ENCODE results near the gene RSAD2.

The RSAD2 gene

DNA sequence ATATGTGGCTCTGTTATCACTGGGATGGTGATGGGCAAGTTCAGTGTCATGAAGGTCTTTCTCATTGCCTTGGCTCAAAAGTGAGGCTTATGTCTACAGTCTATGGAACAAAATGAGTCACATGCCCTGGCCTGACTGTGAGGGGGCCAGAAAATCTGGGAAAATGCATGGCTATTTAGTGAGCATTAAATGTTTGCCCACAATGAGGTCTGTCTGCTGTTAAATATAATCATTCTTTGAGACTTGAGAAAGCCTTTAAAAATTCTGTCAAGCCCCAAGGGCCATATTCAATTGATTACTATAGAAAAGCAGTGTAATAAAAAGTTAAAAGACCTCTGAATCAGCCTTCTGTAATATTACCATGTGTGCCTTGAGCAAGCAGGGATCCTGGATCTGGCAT is 34.1 kb downstream of the RSAD2 start:
- TF ChIP-seq, protein P1, sequence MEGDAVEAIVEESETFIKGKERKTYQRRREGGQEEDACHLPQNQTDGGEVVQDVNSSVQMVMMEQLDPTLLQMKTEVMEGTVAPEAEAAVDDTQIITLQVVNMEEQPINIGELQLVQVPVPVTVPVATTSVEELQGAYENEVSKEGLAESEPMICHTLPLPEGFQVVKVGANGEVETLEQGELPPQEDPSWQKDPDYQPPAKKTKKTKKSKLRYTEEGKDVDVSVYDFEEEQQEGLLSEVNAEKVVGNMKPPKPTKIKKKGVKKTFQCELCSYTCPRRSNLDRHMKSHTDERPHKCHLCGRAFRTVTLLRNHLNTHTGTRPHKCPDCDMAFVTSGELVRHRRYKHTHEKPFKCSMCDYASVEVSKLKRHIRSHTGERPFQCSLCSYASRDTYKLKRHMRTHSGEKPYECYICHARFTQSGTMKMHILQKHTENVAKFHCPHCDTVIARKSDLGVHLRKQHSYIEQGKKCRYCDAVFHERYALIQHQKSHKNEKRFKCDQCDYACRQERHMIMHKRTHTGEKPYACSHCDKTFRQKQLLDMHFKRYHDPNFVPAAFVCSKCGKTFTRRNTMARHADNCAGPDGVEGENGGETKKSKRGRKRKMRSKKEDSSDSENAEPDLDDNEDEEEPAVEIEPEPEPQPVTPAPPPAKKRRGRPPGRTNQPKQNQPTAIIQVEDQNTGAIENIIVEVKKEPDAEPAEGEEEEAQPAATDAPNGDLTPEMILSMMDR (IDR thresholded peaks at IDR 0.05), result no peak
- no peaks in the 10 kb centered on the region for H3K9me3 ChIP-seq (ENCODE audit: control insufficient read depth, low read length)

DNA sequence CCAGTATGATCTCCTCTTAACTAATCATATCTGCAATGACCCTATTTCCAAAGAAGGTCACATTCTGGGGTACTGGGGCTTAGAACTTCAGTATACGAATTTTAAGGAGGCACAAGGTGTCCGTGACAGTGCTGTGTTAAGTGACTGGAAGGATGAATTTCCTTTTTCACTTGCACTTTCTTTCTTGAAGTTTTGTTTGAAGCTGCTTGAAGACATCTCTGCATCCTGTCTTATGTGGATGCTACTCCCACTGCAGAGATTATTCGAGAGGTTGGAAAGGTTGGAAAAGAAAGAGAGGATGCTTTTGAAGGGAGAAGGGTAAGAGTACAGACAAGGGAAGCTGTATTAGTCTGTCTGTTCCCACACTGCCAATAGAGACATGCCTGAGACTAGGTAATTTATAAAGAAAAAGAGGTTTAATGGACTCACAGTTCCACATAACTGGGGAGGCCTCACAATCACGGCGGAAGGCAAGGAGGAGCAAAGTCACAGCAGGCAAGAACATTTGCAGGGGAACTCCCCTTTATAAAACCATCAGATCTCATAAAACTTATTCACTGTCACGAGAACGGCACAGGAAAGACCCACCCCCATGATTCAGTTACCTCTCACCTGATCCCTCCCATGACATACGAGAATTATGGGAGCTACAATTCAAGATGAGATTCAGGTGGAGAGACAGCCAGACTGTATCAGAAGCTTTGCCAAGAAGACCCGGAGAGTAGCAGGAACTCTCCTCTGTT is 36.0 kb downstream of the RSAD2 start:
- TF ChIP-seq, protein P1 (IDR thresholded peaks at IDR 0.05), result no peak
- no peak overlapping the region for H3K4me3 ChIP-seq (ENCODE audit: low read depth, low read length)
- H3K4me2 ChIP-seq (ENCODE audit: low read length), result no peak overlapping the region
- no peaks in the 10 kb centered on the region for H3K9me3 ChIP-seq (ENCODE audit: control insufficient read depth, low read length)
- H3K27me3 ChIP-seq (ENCODE audit: control insufficient read depth, insufficient read depth, low read length), result no peaks in the 10 kb centered on the region
- no peaks in the 10 kb centered on the region for H3K36me3 ChIP-seq (ENCODE audit: control insufficient read depth, insufficient read depth, low read length)
- peaks cover 7% of the 10 kb centered on the region for H3K4me1 ChIP-seq
- H3K79me2 ChIP-seq, result peaks cover 6% of the 10 kb centered on the region
- H2AFZ ChIP-seq, result no peak overlapping the region
- H3K27ac ChIP-seq, result no peak overlapping the region
- H3K9ac ChIP-seq, result no peak overlapping the region

More for the DNA sequence above, 34.1 kb downstream of the RSAD2 start:
- Histone ChIP-seq H3K9ac (no peak overlapping the region), H3K79me2 (peaks cover under 1% of the 10 kb centered on the region), H3K4me1 (peaks cover 4% of the 10 kb centered on the region), H2AFZ (no peak overlapping the region), H3K27ac (no peak overlapping the region), H3K4me2 (ENCODE audit: low read length) (no peak overlapping the region), H3K36me3 (ENCODE audit: control insufficient read depth, insufficient read depth, low read length) (no peaks in the 10 kb centered on the region), H3K4me3 (ENCODE audit: low read depth, low read length) (no peak overlapping the region), H3K27me3 (ENCODE audit: control insufficient read depth, insufficient read depth, low read length) (no peaks in the 10 kb centered on the region)

DNA sequence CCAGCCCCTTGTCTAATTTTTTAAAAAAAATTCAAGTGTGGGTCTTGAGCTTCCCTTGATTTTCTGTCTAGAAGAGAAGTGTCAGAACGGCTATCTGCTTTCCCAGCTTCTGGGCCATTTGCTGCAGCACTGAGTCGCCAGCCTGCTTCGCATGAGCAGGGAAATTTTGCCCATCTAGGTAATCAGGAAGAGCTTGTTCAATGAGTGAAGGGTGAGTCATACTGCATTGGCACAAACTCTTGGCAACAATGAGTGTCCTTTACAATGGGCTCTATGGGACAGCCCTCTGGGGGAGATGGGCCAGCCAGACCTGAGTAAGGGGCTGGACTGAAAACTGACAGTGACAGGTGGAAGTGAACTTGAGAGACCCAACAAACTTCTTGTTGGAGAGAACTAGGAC is 37.3 kb downstream of the RSAD2 start:
- Histone ChIP-seq H2AFZ (no peak overlapping the region), H3K9ac (no peak overlapping the region), H3K27me3 (ENCODE audit: control insufficient read depth, insufficient read depth, low read length) (no peaks in the 10 kb centered on the region), H3K36me3 (ENCODE audit: control insufficient read depth, insufficient read depth, low read length) (no peaks in the 10 kb centered on the region), H3K4me3 (ENCODE audit: low read depth, low read length) (no peak overlapping the region), H3K9me3 (ENCODE audit: control insufficient read depth, low read length) (no peaks in the 10 kb centered on the region), H3K4me2 (ENCODE audit: low read length) (no peak overlapping the region), H3K4me1 (peaks cover 16% of the 10 kb centered on the region), H3K79me2 (peaks cover 17% of the 10 kb centered on the region), H3K27ac (no peak overlapping the region)
- TF ChIP-seq, protein P1 (IDR thresholded peaks at IDR 0.05), result no peak

DNA sequence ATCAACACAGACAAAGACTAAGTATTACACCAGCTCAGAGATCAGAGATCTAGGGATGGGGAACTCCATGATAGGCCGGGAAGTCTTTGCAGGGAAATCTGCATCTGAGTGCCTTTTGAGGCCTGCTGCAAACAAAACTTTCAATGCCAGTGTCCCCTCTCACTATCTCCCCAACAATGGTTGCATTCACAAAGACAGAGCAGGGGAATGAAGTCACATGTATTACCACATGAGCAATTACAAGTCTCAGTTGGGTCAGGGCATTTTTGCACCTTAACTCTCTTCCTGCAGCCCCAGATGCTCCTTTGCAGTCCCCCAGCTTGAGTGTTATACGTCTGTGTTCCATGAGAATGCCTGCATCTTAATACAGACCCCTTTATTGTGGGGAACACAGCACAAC is 37.8 kb downstream of the RSAD2 start:
- no peaks in the 10 kb centered on the region for H3K27me3 ChIP-seq (ENCODE audit: control insufficient read depth, insufficient read depth, low read length)
- no peak overlapping the region for H2AFZ ChIP-seq
- no peaks in the 10 kb centered on the region for H3K36me3 ChIP-seq (ENCODE audit: control insufficient read depth, insufficient read depth, low read length)
- H3K9ac ChIP-seq, result no peak overlapping the region
- no peak overlapping the region for H3K27ac ChIP-seq
- peaks cover 20% of the 10 kb centered on the region for H3K79me2 ChIP-seq
- no peaks in the 10 kb centered on the region for H3K9me3 ChIP-seq (ENCODE audit: control insufficient read depth, low read length)
- H3K4me2 ChIP-seq (ENCODE audit: low read length), result no peak overlapping the region
- no peak overlapping the region for H3K4me3 ChIP-seq (ENCODE audit: low read depth, low read length)
- TF ChIP-seq, protein P1 (IDR thresholded peaks at IDR 0.05), result no peak
- H3K4me1 ChIP-seq, result peaks cover 20% of the 10 kb centered on the region

DNA sequence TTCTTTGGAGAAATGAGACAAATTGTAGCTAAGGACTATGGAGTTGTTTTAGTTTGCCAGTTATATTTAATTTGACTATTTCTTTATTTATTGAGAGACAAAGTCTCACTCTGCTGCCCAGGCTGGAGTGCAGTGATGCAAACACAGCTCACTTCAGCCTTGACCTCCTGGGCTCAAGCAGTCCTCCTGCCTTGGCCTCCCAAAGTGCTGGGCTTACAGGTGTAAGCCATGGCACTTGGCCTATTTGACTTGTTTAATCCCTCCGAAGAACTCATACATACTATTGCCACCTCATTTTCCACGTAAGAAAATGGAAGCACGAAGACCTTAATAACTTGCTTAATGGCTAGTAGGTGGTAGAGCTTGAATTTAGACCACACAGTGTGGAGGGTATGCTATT is 38.6 kb downstream of the RSAD2 start:
- H3K9me3 ChIP-seq (ENCODE audit: control insufficient read depth, low read length), result no peaks in the 10 kb centered on the region
- H2AFZ ChIP-seq, result no peak overlapping the region
- TF ChIP-seq, protein P1 (IDR thresholded peaks at IDR 0.05), result no peak
- H3K79me2 ChIP-seq, result peaks cover 20% of the 10 kb centered on the region
- no peaks in the 10 kb centered on the region for H3K36me3 ChIP-seq (ENCODE audit: control insufficient read depth, insufficient read depth, low read length)
- H3K9ac ChIP-seq, result no peak overlapping the region
- H3K27me3 ChIP-seq (ENCODE audit: control insufficient read depth, insufficient read depth, low read length), result no peaks in the 10 kb centered on the region
- H3K4me2 ChIP-seq (ENCODE audit: low read length), result no peak overlapping the region
- H3K4me3 ChIP-seq (ENCODE audit: low read depth, low read length), result no peak overlapping the region
- H3K27ac ChIP-seq, result no peak overlapping the region
- peaks cover 27% of the 10 kb centered on the region for H3K4me1 ChIP-seq

Measured in parathyroid adenoma (tissue), 2 donors.